Mesenchymal stem cell (in vitro differentiated cells and primary cell): ENCODE results near the gene ABCB11.

Source experiments
- DNase-seq: peaks from one replicate; pipeline ENCODE4 v3.0.0-alpha.2; 2013
- H2AFZ ChIP-seq: one replicate; pipeline ENCODE4 v1.6.1; 2013; ENCODE audit warnings: low read depth, mild to moderate bottlenecking, control low read depth, inconsistent platforms, low read length, moderate library complexity
- H2AK5ac ChIP-seq: 2 replicates; pipeline ENCODE4 v1.6.1; 2013; ENCODE audit warnings: low read length, moderate library complexity, mild to moderate bottlenecking, inconsistent platforms; ENCODE audit not compliant: severe bottlenecking
- H2BK120ac ChIP-seq: one replicate; pipeline ENCODE4 v1.6.1; 2013; ENCODE audit warnings: low read depth, mild to moderate bottlenecking, inconsistent platforms, low read length, moderate library complexity
- H2BK12ac ChIP-seq, 2 experiments: one replicate each; pipeline ENCODE4 v1.6.1; 2013; ENCODE audit warnings: inconsistent platforms in 2 of 2, low read length in 2 of 2, mild to moderate bottlenecking in 2 of 2, moderate library complexity in 2 of 2, control low read depth in 1 of 2
- H2BK15ac ChIP-seq: one replicate; pipeline ENCODE4 v1.6.1; 2013; ENCODE audit warnings: mild to moderate bottlenecking, low read depth, inconsistent platforms; ENCODE audit not compliant: poor library complexity, severe bottlenecking
- H2BK5ac ChIP-seq: 2 replicates; pipeline ENCODE4 v1.6.1; 2013; ENCODE audit warnings: low read depth, mild to moderate bottlenecking, low read length, control low read depth, inconsistent platforms; ENCODE audit not compliant: poor library complexity, severe bottlenecking
- H3K14ac ChIP-seq, 2 experiments: one replicate each; pipeline ENCODE4 v1.6.1; 2013; ENCODE audit warnings: inconsistent platforms in 2 of 2, low read length in 2 of 2, control low read depth in 1 of 2, mild to moderate bottlenecking in 1 of 2, moderate library complexity in 1 of 2
- H3K18ac ChIP-seq, 2 experiments: one replicate each; pipeline ENCODE4 v1.6.1; 2013; ENCODE audit warnings: inconsistent platforms in 2 of 2, low read length in 2 of 2, control low read depth in 1 of 2, low read depth in 1 of 2, mild to moderate bottlenecking in 1 of 2
- H3K23ac ChIP-seq, 2 experiments: one replicate each; pipeline ENCODE4 v1.6.1; 2013; ENCODE audit warnings: inconsistent platforms in 2 of 2, low read length in 2 of 2, mild to moderate bottlenecking in 2 of 2, moderate library complexity in 2 of 2, control low read depth in 1 of 2
- H3K27ac ChIP-seq: 2 replicates; pipeline ENCODE4 v1.5.1; 2013; ENCODE audit warnings: mild to moderate bottlenecking, moderate library complexity, low read length, control low read depth, inconsistent platforms; ENCODE audit not compliant: poor library complexity, severe bottlenecking
- H3K27me3 ChIP-seq, 2 experiments: 2 replicates each; pipeline versions ENCODE4 v1.6.1 to v1.7.0; 2013; ENCODE audit warnings: low read length in 2 of 2, mild to moderate bottlenecking in 2 of 2, moderate library complexity in 2 of 2, control low read depth in 1 of 2, inconsistent platforms in 1 of 2; ENCODE audit not compliant: control insufficient read depth in 1 of 2, insufficient read depth in 1 of 2
- H3K36me3 ChIP-seq, 2 experiments: 2 replicates each; pipeline versions ENCODE4 v1.6.1 to v1.7.0; 2013; ENCODE audit warnings: low read length in 2 of 2, control low read depth in 1 of 2, inconsistent platforms in 1 of 2, low read depth in 1 of 2, mild to moderate bottlenecking in 1 of 2; ENCODE audit not compliant: insufficient read depth in 2 of 2, control insufficient read depth in 1 of 2
- H3K4ac ChIP-seq, 2 experiments: one replicate each; pipeline ENCODE4 v1.6.1; 2013; ENCODE audit warnings: inconsistent platforms in 2 of 2, low read length in 2 of 2, mild to moderate bottlenecking in 2 of 2, moderate library complexity in 2 of 2, control low read depth in 1 of 2, low read depth in 1 of 2
- H3K4me1 ChIP-seq: 2 replicates; pipeline ENCODE4 v1.6.1; 2013; ENCODE audit warnings: low read depth, low read length, control low read depth; ENCODE audit not compliant: control insufficient read depth, insufficient read depth
- H3K4me2 ChIP-seq: 2 replicates; pipeline ENCODE4 v1.6.1; 2013; ENCODE audit warnings: low read length, mild to moderate bottlenecking, inconsistent platforms; ENCODE audit not compliant: poor library complexity, severe bottlenecking
- H3K4me3 ChIP-seq, 2 experiments: 2 replicates each; pipeline versions ENCODE4 v1.5.1 to v1.7.0; 2013; ENCODE audit warnings: low read length in 2 of 2, mild to moderate bottlenecking in 2 of 2, control low read depth in 1 of 2, low read depth in 1 of 2; ENCODE audit not compliant: insufficient read depth in 1 of 2
- H3K79me1 ChIP-seq: replicated peaks from 2 replicates; pipeline ENCODE4 v1.6.1; 2013; ENCODE audit warnings: mild to moderate bottlenecking, control low read depth, low read length, inconsistent platforms; ENCODE audit not compliant: poor library complexity, severe bottlenecking
- H3K9ac ChIP-seq: 2 replicates; pipeline ENCODE4 v1.7.0; 2013; ENCODE audit warnings: mild to moderate bottlenecking, low read length, moderate library complexity
- H3K9me3 ChIP-seq: 2 replicates; pipeline ENCODE4 v1.7.0; 2013; ENCODE audit warnings: mild to moderate bottlenecking, low read length; ENCODE audit not compliant: control insufficient read depth
- H4K8ac ChIP-seq: one replicate; pipeline ENCODE4 v1.6.1; 2013; ENCODE audit warnings: inconsistent platforms, mild to moderate bottlenecking, low read length, moderate library complexity
- H4K91ac ChIP-seq: one replicate; pipeline ENCODE4 v1.6.1; 2013; ENCODE audit warnings: mild to moderate bottlenecking, low read length, inconsistent platforms
- WGBS: methylation state at CpG from one replicate; pipeline ENCODE4 v1.1.7; 2013; ENCODE audit warnings: mixed read lengths; 5-methylcytosine and 5-hydroxymethylcytosine counted together

The ABCB11 gene

GRCh38 chr2:168944065-168944464 is 87.1 kb downstream of the ABCB11 start:
- H3K14ac ChIP-seq = no peak overlapping the region
- H2AFZ ChIP-seq = no peak overlapping the region
- no peak overlapping the region for H3K4ac ChIP-seq
- no peak overlapping the region for H2BK15ac ChIP-seq
- H4K8ac ChIP-seq = no peak overlapping the region
- no peak overlapping the region for H3K18ac ChIP-seq
- H3K4me1 ChIP-seq = no peaks in the 10 kb centered on the region
- no peak overlapping the region for H3K9ac ChIP-seq
- H4K91ac ChIP-seq = no peak overlapping the region
- WGBS = 92% methylated on average over 3 of the region's 3 CpGs
- H3K9me3 ChIP-seq = no peaks in the 10 kb centered on the region
- no peak overlapping the region for H2BK5ac ChIP-seq
- no peaks in the 10 kb centered on the region for H3K79me1 ChIP-seq
- H3K27me3 ChIP-seq = peaks cover 0 to 23% of the 10 kb centered on the region in 2 experiments
- DNase-seq = no peak
- H3K4me2 ChIP-seq = no peak overlapping the region
- H3K4me3 ChIP-seq = no peak overlapping the region
- H2AK5ac ChIP-seq = no peak overlapping the region
- no peak overlapping the region for H2BK120ac ChIP-seq
- H3K27ac ChIP-seq = no peak overlapping the region
- H3K23ac ChIP-seq = no peak overlapping the region
- no peak overlapping the region for H2BK12ac ChIP-seq
- no peaks in the 10 kb centered on the region for H3K36me3 ChIP-seq

DNA sequence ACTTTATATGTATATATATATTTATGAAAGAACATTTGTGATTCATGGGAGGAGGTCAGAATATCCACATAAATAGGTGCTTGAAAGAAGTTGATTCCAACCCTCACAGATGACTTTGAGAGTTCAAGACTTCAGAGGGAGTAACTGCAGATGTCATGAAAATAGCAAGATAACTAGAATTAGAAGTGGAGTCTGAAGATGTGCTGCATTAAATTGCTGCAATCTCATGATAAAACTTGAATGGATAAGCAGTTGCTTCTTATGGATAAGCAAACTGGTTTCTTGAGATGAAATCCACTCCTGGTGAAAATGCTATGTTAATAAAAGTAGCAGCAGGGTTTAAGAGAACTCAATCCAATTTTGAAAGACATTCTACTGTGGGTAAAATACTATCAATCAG is 89.8 kb downstream of the ABCB11 start:
- no peak overlapping the region for H3K23ac ChIP-seq
- H3K36me3 ChIP-seq = no peaks in the 10 kb centered on the region
- H3K4me3 ChIP-seq = no peak overlapping the region
- no peak overlapping the region for H2BK120ac ChIP-seq
- H2BK5ac ChIP-seq = no peak overlapping the region
- no peak overlapping the region for H3K9ac ChIP-seq
- H3K27ac ChIP-seq = no peak overlapping the region
- H4K8ac ChIP-seq = no peak overlapping the region
- H3K4me1 ChIP-seq = no peaks in the 10 kb centered on the region
- H2BK12ac ChIP-seq = no peak overlapping the region
- DNase-seq = no peak
- no peaks in the 10 kb centered on the region for H3K9me3 ChIP-seq
- no peaks in the 10 kb centered on the region for H3K79me1 ChIP-seq
- no peak overlapping the region for H3K18ac ChIP-seq
- H3K14ac ChIP-seq = no peak overlapping the region
- no peak overlapping the region for H3K4ac ChIP-seq
- H3K27me3 ChIP-seq = peaks cover 0 to 14% of the 10 kb centered on the region in 2 experiments
- no peak overlapping the region for H3K4me2 ChIP-seq
- H4K91ac ChIP-seq = no peak overlapping the region
- H2BK15ac ChIP-seq = no peak overlapping the region
- H2AK5ac ChIP-seq = no peak overlapping the region
- H2AFZ ChIP-seq = no peak overlapping the region

DNA sequence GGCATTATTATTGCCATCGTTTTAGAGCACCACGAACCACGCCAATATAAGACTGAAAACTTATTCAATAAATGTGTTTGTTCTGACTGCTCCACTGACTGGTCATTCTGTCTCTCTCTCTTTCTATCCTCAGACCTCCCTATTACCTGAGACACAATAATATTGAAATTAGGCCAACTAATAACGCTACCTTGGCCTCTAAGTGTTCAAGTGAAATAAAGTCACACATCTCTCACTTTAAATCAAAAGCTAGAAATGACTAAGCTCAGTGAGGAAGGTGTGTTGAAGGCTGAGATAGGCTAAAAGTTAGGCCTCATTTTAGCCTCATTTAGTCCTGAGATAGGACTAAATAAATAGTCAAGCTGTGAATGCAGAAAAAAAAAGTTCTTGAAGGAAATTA is 91.2 kb downstream of the ABCB11 start:
- H3K27ac ChIP-seq = no peak overlapping the region
- H2AFZ ChIP-seq = no peak overlapping the region
- DNase-seq = no peak
- 100% methylated on average over 4 of the region's 4 CpGs for WGBS
- H3K4me2 ChIP-seq = no peak overlapping the region
- no peak overlapping the region for H4K8ac ChIP-seq
- H2BK15ac ChIP-seq = no peak overlapping the region
- no peaks in the 10 kb centered on the region for H3K9me3 ChIP-seq
- H3K9ac ChIP-seq = no peak overlapping the region
- H3K14ac ChIP-seq = no peak overlapping the region
- no peak overlapping the region for H4K91ac ChIP-seq
- peaks cover 0 to 9% of the 10 kb centered on the region in 2 experiments for H3K27me3 ChIP-seq
- no peaks in the 10 kb centered on the region for H3K36me3 ChIP-seq
- no peak overlapping the region for H2BK12ac ChIP-seq
- H2AK5ac ChIP-seq = no peak overlapping the region
- H3K4me1 ChIP-seq = no peaks in the 10 kb centered on the region
- H3K79me1 ChIP-seq = no peaks in the 10 kb centered on the region
- H2BK120ac ChIP-seq = no peak overlapping the region
- H3K18ac ChIP-seq = no peak overlapping the region
- H3K23ac ChIP-seq = no peak overlapping the region
- no peak overlapping the region for H3K4ac ChIP-seq
- H2BK5ac ChIP-seq = no peak overlapping the region
- no peak overlapping the region for H3K4me3 ChIP-seq

DNA sequence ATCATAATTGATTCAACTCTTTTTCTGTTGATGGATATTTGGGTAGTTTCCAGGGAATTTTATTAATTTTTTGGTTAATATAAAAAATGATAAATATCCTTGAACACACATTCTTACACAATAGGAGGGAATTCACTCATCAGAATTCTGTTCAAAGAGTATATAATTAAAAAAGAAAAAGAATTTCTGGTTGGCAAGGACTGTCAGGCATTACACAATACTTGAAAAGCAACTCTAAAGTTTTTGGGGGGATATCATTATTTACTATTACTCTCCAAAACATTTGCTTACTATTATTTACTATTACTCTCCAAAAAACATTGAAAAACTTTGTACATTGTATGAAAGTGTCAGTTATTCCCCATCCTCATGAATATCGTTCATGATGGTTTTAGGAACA is 92.1 kb downstream of the ABCB11 start:
- no peak overlapping the region for H3K27ac ChIP-seq
- H3K4me1 ChIP-seq = no peaks in the 10 kb centered on the region
- H3K36me3 ChIP-seq = no peaks in the 10 kb centered on the region
- no peaks in the 10 kb centered on the region for H3K79me1 ChIP-seq
- no peak overlapping the region for H3K18ac ChIP-seq
- no peak for DNase-seq
- H4K91ac ChIP-seq = no peak overlapping the region
- H2BK5ac ChIP-seq = no peak overlapping the region
- no peaks in the 10 kb centered on the region for H3K9me3 ChIP-seq
- no CpG with 5 or more reads among the region's 1 CpG for WGBS
- H2AK5ac ChIP-seq = no peak overlapping the region
- no peak overlapping the region for H2BK12ac ChIP-seq
- H2BK120ac ChIP-seq = no peak overlapping the region
- no peak overlapping the region for H4K8ac ChIP-seq
- no peak overlapping the region for H2AFZ ChIP-seq
- H3K4ac ChIP-seq = no peak overlapping the region
- no peak overlapping the region for H2BK15ac ChIP-seq
- H3K4me2 ChIP-seq = no peak overlapping the region
- H3K23ac ChIP-seq = no peak overlapping the region
- H3K4me3 ChIP-seq = no peak overlapping the region
- peaks cover 0 to 2% of the 10 kb centered on the region in 2 experiments for H3K27me3 ChIP-seq
- H3K9ac ChIP-seq = no peak overlapping the region
- no peak overlapping the region for H3K14ac ChIP-seq
